ENCODE results near the gene CRYGN.

Gene CRYGN

GRCh38 chr7:151457534-151457933 lies 17.6 kb upstream of the CRYGN start:
- no peak for DNase-seq
- Mint-ChIP-seq H3K4me1 (peaks cover 73% of the 10 kb centered on the region), H3K27ac (no peak overlapping the region), H3K36me3 (ENCODE audit: low read depth) (peaks cover 24% of the 10 kb centered on the region), H3K9me3 (peaks cover 23% of the 10 kb centered on the region), H3K4me3 (no peak overlapping the region), H3K27me3 (ENCODE audit: low read depth, poor library complexity) (peaks cover 3% of the 10 kb centered on the region)
- TF ChIP-seq CTCF (IDR thresholded peaks at IDR 0.05) = no peak

GRCh38 chr7:151456782-151457181 lies 16.8 kb upstream of the CRYGN start:
- no peak for TF ChIP-seq CTCF (IDR thresholded peaks at IDR 0.05)
- no peak for DNase-seq
- peaks cover 6% of the 10 kb centered on the region for H3K27me3 Mint-ChIP-seq (ENCODE audit: low read depth, poor library complexity)
- peaks cover 16% of the 10 kb centered on the region for H3K9me3 Mint-ChIP-seq
- H3K27ac Mint-ChIP-seq = no peak overlapping the region
- H3K36me3 Mint-ChIP-seq (ENCODE audit: low read depth) = peaks cover 17% of the 10 kb centered on the region
- peaks cover 81% of the 10 kb centered on the region for H3K4me1 Mint-ChIP-seq
- no peak overlapping the region for H3K4me3 Mint-ChIP-seq

GRCh38 chr7:151456276-151456675 lies 16.3 kb upstream of the CRYGN start:
- H3K27ac Mint-ChIP-seq = peak overlapping the region; percentile 36
- no peak overlapping the region for H3K4me3 Mint-ChIP-seq
- H3K4me1 Mint-ChIP-seq = peaks cover 78% of the 10 kb centered on the region
- no peak for DNase-seq
- H3K9me3 Mint-ChIP-seq = peaks cover 11% of the 10 kb centered on the region
- TF ChIP-seq CTCF (IDR thresholded peaks at IDR 0.05) = no peak
- peaks cover 6% of the 10 kb centered on the region for H3K27me3 Mint-ChIP-seq (ENCODE audit: low read depth, poor library complexity)
- H3K36me3 Mint-ChIP-seq (ENCODE audit: low read depth) = peaks cover 15% of the 10 kb centered on the region

DNA sequence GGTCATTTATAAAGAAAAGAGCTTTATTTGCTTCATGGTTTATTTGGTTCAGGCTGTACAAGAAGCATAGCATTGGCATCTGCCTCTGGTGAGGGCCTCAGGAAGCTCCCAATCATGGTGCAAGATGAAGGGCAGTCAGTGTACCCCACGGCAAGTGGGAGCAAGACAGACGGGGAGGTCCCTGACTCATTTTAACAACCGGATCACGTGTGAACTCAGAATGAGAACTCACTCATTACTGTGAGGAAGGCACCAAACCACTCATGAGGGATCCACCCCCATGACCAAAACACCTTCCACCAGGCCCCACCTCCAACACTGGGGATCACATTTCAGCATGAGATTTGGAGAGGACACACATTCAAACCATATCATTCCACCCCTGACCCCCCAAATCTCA lies 15.7 kb upstream of the CRYGN start:
- Mint-ChIP-seq H3K4me1 (peaks cover 78% of the 10 kb centered on the region), H3K27ac (peak overlapping the region; percentile 3), H3K9me3 (peaks cover 8% of the 10 kb centered on the region), H3K4me3 (no peak overlapping the region), H3K27me3 (ENCODE audit: low read depth, poor library complexity) (peaks cover 8% of the 10 kb centered on the region), H3K36me3 (ENCODE audit: low read depth) (peaks cover 11% of the 10 kb centered on the region)
- TF ChIP-seq CTCF (IDR thresholded peaks at IDR 0.05) = no peak
- DNase-seq = no peak

DNA sequence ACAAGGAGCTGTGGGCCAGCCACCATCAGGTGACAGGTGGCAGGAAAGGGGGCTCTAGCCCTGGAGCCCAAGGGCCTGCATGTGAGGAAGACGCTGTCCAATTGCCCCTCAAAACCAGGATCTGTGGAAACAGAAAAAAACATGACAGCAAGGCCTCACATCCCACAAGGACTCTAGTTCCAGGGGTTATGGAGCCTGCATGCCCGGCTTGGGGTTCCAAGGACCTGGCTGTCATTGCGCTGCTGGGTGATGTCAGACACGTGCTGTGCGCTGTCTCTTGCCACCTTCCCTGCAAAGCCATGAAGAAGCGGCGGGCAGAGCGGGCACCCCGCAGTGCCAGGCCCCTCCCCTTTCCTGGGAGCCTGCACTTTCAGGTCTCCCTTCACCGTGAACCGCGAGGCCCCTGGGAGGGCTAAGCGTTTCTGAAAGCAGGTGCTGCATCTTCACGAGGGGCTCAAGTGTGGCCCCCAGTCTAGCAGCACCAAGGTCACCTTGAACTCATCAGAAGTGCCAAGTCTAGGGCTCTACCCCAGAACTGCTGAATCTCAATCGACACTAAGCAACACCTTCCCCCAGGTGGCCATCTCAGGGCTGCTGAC lies 15.1 kb upstream of the CRYGN start:
- Mint-ChIP-seq H3K4me3 (no peak overlapping the region), H3K4me1 (peaks cover 72% of the 10 kb centered on the region), H3K27me3 (ENCODE audit: low read depth, poor library complexity) (peaks cover 14% of the 10 kb centered on the region), H3K36me3 (ENCODE audit: low read depth) (peaks cover 7% of the 10 kb centered on the region), H3K27ac (peak overlapping the region; percentile 89), H3K9me3 (peaks cover 8% of the 10 kb centered on the region)
- no peak for DNase-seq
- TF ChIP-seq CTCF (IDR thresholded peaks at IDR 0.05) = no peak

DNA sequence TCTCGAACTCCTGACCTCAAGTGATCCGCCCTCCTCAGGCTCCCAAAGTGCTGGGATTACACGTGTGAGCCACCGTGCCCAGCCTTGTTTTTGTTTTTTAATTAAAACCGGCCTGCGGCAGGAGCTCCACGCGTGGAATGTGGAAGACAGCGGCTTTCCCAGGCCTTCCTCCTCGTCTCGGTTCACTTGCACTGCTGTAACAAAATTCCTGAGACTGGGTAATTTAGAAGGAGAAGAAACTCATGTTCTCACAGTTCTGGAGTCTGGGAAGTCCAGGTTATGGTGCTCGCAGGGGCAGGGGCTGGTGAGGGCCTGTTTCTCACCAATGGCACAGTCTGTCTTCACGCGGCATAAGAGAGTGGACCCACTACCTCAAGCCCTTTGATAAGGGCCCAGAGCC lies 14.4 kb upstream of the CRYGN start:
- peaks cover 14% of the 10 kb centered on the region for H3K27me3 Mint-ChIP-seq (ENCODE audit: low read depth, poor library complexity)
- TF ChIP-seq CTCF (IDR thresholded peaks at IDR 0.05) = no peak
- no peak overlapping the region for H3K4me3 Mint-ChIP-seq
- H3K27ac Mint-ChIP-seq = peak overlapping the region; percentile 89
- peak; percentile 42 for DNase-seq
- peaks cover 8% of the 10 kb centered on the region for H3K9me3 Mint-ChIP-seq
- H3K36me3 Mint-ChIP-seq (ENCODE audit: low read depth) = peaks cover 7% of the 10 kb centered on the region
- H3K4me1 Mint-ChIP-seq = peaks cover 71% of the 10 kb centered on the region
